B cell (primary cell): ENCODE data around the gene NTM. TPM values are rescaled to one million over a fixed set of nuclear protein-coding genes. Genes with fewer than 3 reads are reported as not detected.

Experiments
- ATAC-seq: fragments of 200-7000 bp; cut with Tn5 transposase; one replicate; pipeline ENCODE4 v1.10.0; 2021; ENCODE audit warnings: low read depth, mild to moderate bottlenecking, moderate number of reproducible peaks, moderate library complexity
- CTCF ChIA-PET: fragments of 350-600 bp; sonication (Branson Sonifier 250); formaldehyde crosslinking; loops from one replicate; lab custom pipeline; 2021; ENCODE audit warnings: antibody characterized with exemption, inconsistent platforms; lab: Charles Lee
- POLR2A ChIA-PET: fragments of 350-600 bp; sonication (Branson Sonifier 250); formaldehyde crosslinking; loops from one replicate; lab custom pipeline; 2021; ENCODE audit warnings: antibody characterized with exemption; lab: Charles Lee
- DNase-seq: peaks from one replicate; pipeline ENCODE4 v3.0.0; 2013
- H2AFZ ChIP-seq: 2 replicates; pipeline ENCODE4 v1.6.1; 2012; ENCODE audit warnings: mild to moderate bottlenecking, low read depth, low read length; ENCODE audit not compliant: insufficient read depth, poor library complexity, severe bottlenecking
- H3K27ac ChIP-seq, 2 donors: 1 replicate in 1 of 2; 2 replicates in 1 of 2; pipeline ENCODE4 v1.5.1; 2012 to 2013; ENCODE audit warnings: low read length in 2 of 2, mild to moderate bottlenecking in 2 of 2, moderate library complexity in 1 of 2
- H3K27me3 ChIP-seq, 4 experiments: fragments of 200-600 bp in 1 of 4; sonication (generic) in 1 of 4; replicated peaks in 1 of 4; 1 replicate in 2 of 4; 2 replicates in 2 of 4; pipeline versions ENCODE4 v1.6.1 to v1.7.0; 2013 to 2016; ENCODE audit warnings: low read length in 3 of 4, mild to moderate bottlenecking in 2 of 4, mixed read lengths in 1 of 4, moderate library complexity in 1 of 4; ENCODE audit not compliant: insufficient read depth in 4 of 4, control insufficient read depth in 3 of 4; ENCODE audit errors: control extremely low read depth in 1 of 4
- H3K36me3 ChIP-seq, 2 experiments: replicated peaks in 1 of 2; 1 replicate in 1 of 2; 2 replicates in 1 of 2; pipeline versions ENCODE4 v1.6.1 to v1.7.1; 2013; ENCODE audit warnings: low read length in 1 of 2; ENCODE audit not compliant: insufficient read depth in 2 of 2, control insufficient read depth in 1 of 2; ENCODE audit errors: control extremely low read depth in 1 of 2, extremely low read depth in 1 of 2
- H3K4me1 ChIP-seq, 2 donors: fragments of 200-600 bp in 1 of 2; sonication (generic) in 1 of 2; 1 replicate in 1 of 2; 2 replicates in 1 of 2; pipeline versions ENCODE4 v1.5.1 to v1.6.1; 2013 to 2017; ENCODE audit warnings: low read length in 2 of 2; ENCODE audit not compliant: control insufficient read depth in 2 of 2, insufficient read depth in 2 of 2
- H3K4me2 ChIP-seq: replicated peaks from 2 replicates; pipeline ENCODE3; 2012; ENCODE audit warnings: mild to moderate bottlenecking, low read depth, low read length; ENCODE audit not compliant: poor library complexity, severe bottlenecking
- H3K4me3 ChIP-seq, 5 experiments: fragments of 200-600 bp in 1 of 5; sonication (generic) in 1 of 5; 1 replicate in 3 of 5; 2 replicates in 2 of 5; pipeline versions ENCODE4 v1.5.1 to v1.7.0; 2011 to 2016; ENCODE audit warnings: low read length in 4 of 5, mild to moderate bottlenecking in 4 of 5, low read depth in 2 of 5, control low read depth in 1 of 5, moderate library complexity in 1 of 5; ENCODE audit not compliant: insufficient read depth in 1 of 5; ENCODE audit errors: control extremely low read depth in 1 of 5, extremely low read depth in 1 of 5
- H3K79me2 ChIP-seq: fragments of 200-600 bp; sonication (generic); one replicate; pipeline ENCODE4 v1.6.0; 2016; ENCODE audit warnings: low read length; ENCODE audit not compliant: control insufficient read depth, insufficient read depth
- H3K9ac ChIP-seq: fragments of 200-600 bp; sonication (generic); 2 replicates; pipeline ENCODE4 v1.6.1; 2017; ENCODE audit warnings: mild to moderate bottlenecking, low read length, moderate library complexity
- H3K9me3 ChIP-seq, 3 donors: one replicate each; pipeline versions ENCODE4 v1.6.1 to v1.7.1; 2013; ENCODE audit warnings: low read length in 2 of 3; ENCODE audit not compliant: control insufficient read depth in 2 of 3, insufficient read depth in 1 of 3; ENCODE audit errors: control extremely low read depth in 1 of 3
- H4K20me1 ChIP-seq: 2 replicates; pipeline ENCODE4 v1.6.0; 2012; ENCODE audit warnings: mild to moderate bottlenecking, low read length; ENCODE audit not compliant: insufficient read depth, control insufficient read depth, poor library complexity, severe bottlenecking
- H3K27ac Mint-ChIP-seq: one replicate; pipeline ENCODE4 v1.8.0; 2021; ENCODE audit warnings: mixed read lengths
- H3K27me3 Mint-ChIP-seq: one replicate; pipeline ENCODE4 v1.8.0; 2021; ENCODE audit warnings: mixed read lengths
- H3K4me1 Mint-ChIP-seq: one replicate; pipeline ENCODE4 v1.8.0; 2021; ENCODE audit warnings: mixed read lengths
- H3K4me3 Mint-ChIP-seq: one replicate; pipeline ENCODE4 v1.8.0; 2021; ENCODE audit warnings: mixed read lengths
- H3K9me3 Mint-ChIP-seq: one replicate; pipeline ENCODE4 v1.8.0; 2022; ENCODE audit warnings: mixed read lengths; ENCODE audit not compliant: insufficient read depth
- EZH2 ChIP-seq: IDR thresholded peaks from 2 replicates; pipeline ENCODE4 v1.6.1; 2012; ENCODE audit warnings: borderline replicate concordance, low read depth, mild to moderate bottlenecking, moderate library complexity, low read length; ENCODE audit not compliant: insufficient read depth, poor library complexity, severe bottlenecking
- WGBS: methylation state at CpG from one replicate; pipeline ENCODE4 v1.1.5; 2013; ENCODE audit warnings: missing lambda C conversion rate; ENCODE audit not compliant: insufficient coverage; 5-methylcytosine and 5-hydroxymethylcytosine counted together
- intact Hi-C: fragments of 100-400 bp; cut with micrococcal nuclease; formaldehyde crosslinking; loops from one replicate; pipeline ENCODE4 v1.10.0; 2022
- polyA plus RNA-seq: library from polyadenylated mRNA; depleted of rRNA; stranded (reverse); fragments of >200 nt; gene quantifications from 2 replicates; pipeline ENCODE4 v1.2.3, GENCODE V29; 2012
- total RNA-seq, 2 donors: library from RNA; stranded (reverse); fragments of 120-200 nt in 1 of 2; gene quantifications; 1 replicate in 1 of 2; 2 replicates in 1 of 2; pipeline versions ENCODE4 v1.2.3 to v1.2.4, GENCODE V29; 2013 to 2022
- TF ChIP-seq, protein P1 (sequence below): fragments of 200-600 bp; IDR thresholded peaks from one replicate; pipeline ENCODE4 v1.8.0; 2022; ENCODE audit warnings: antibody characterized with exemption, mild to moderate bottlenecking

The NTM gene
- total and polyA plus RNA-seq, 2 donors (not counting 1 experiment from before 2014, with no cell fraction given) = not detected

GRCh38 chr11:131908316-131908715 lies 537.9 kb downstream of the NTM start:
- TF ChIP-seq, protein P1, sequence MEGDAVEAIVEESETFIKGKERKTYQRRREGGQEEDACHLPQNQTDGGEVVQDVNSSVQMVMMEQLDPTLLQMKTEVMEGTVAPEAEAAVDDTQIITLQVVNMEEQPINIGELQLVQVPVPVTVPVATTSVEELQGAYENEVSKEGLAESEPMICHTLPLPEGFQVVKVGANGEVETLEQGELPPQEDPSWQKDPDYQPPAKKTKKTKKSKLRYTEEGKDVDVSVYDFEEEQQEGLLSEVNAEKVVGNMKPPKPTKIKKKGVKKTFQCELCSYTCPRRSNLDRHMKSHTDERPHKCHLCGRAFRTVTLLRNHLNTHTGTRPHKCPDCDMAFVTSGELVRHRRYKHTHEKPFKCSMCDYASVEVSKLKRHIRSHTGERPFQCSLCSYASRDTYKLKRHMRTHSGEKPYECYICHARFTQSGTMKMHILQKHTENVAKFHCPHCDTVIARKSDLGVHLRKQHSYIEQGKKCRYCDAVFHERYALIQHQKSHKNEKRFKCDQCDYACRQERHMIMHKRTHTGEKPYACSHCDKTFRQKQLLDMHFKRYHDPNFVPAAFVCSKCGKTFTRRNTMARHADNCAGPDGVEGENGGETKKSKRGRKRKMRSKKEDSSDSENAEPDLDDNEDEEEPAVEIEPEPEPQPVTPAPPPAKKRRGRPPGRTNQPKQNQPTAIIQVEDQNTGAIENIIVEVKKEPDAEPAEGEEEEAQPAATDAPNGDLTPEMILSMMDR = no peak
- Mint-ChIP-seq H3K27me3 (peaks cover 35% of the 10 kb centered on the region), H3K4me3 (no peak overlapping the region), H3K4me1 (no peaks in the 10 kb centered on the region), H3K27ac (no peak overlapping the region), H3K9me3 (no peaks in the 10 kb centered on the region)
- H4K20me1 ChIP-seq = no peaks in the 10 kb centered on the region
- H3K4me2 ChIP-seq = no peak overlapping the region
- H3K9ac ChIP-seq = no peak overlapping the region
- no peak for DNase-seq
- no peak overlapping the region for H2AFZ ChIP-seq
- H3K9me3 ChIP-seq = peaks cover 0 to 7% (median 0%) of the 10 kb centered on the region in 3 donors
- no peaks in the 10 kb centered on the region for H3K4me1 ChIP-seq
- intact Hi-C loops = no loop called here
- H3K27me3 ChIP-seq = peaks cover 0 to 23% (median 3%) of the 10 kb centered on the region in 4 experiments
- POLR2A ChIA-PET = no interaction called here
- no peak overlapping the region for H3K27ac ChIP-seq
- H3K79me2 ChIP-seq = no peaks in the 10 kb centered on the region
- H3K36me3 ChIP-seq = no peaks in the 10 kb centered on the region
- WGBS = no CpG with 5 or more reads among the region's 2 CpGs
- ATAC-seq = no peak
- CTCF ChIA-PET = no interaction called here
- H3K4me3 ChIP-seq = no peak overlapping the region

- Histone ChIP-seq H3K4me2 (no peak overlapping the region), H3K9me3 (peaks cover 0 to 6% (median 0%) of the 10 kb centered on the region in 3 donors), H3K4me1 (no peaks in the 10 kb centered on the region), H3K36me3 (no peaks in the 10 kb centered on the region), H4K20me1 (no peaks in the 10 kb centered on the region), H3K27me3 (peaks cover 0 to 23% (median 3%) of the 10 kb centered on the region in 4 experiments), H3K4me3 (no peak overlapping the region), H3K79me2 (no peaks in the 10 kb centered on the region), H3K9ac (no peak overlapping the region), H3K27ac (no peak overlapping the region), H2AFZ (no peak overlapping the region)
- H3K4me1 Mint-ChIP-seq = no peaks in the 10 kb centered on the region
- H3K27ac Mint-ChIP-seq = no peak overlapping the region
- peaks cover 37% of the 10 kb centered on the region for H3K27me3 Mint-ChIP-seq
- intact Hi-C loops = no loop called here
- ATAC-seq (no peak), DNase-seq (no peak)
- ChIA-PET CTCF (no interaction called here), POLR2A (no interaction called here)
- TF ChIP-seq EZH2 = no peak
- TF ChIP-seq, protein P1 = no peak
- no peaks in the 10 kb centered on the region for H3K9me3 Mint-ChIP-seq
- H3K4me3 Mint-ChIP-seq = no peak overlapping the region
- WGBS = 52% methylated on average over 9 of the region's 10 CpGs
These were observed 539.2 kb downstream of the NTM start for GRCh38 chr11:131909426-131910177.
